ENCODE measurements around the gene STH. TPM values are rescaled to one million over a fixed set of nuclear protein-coding genes. Genes with fewer than 3 reads are reported as not detected.

STH gene
- total and polyA plus RNA-seq, 10 of the 15 experiments (the other 5 are each of a cell fraction or from before 2014, with no cell fraction given): not detected

- BruUV-seq (replicated peaks): no TSS peak
- ChIA-PET CTCF (interaction anchor here (0.8 to 2.6 kb wide), 6 partner anchors 10 to 258 kb away, joined by 3 to 13 read pairs (median 4); no protein-coding TSS in a partner anchor), RAD21 (ENCODE audit: unreplicated experiment) (interaction anchor here (1.0 to 1.9 kb wide), 2 partner anchors 183 to 186 kb away, joined by 3 to 4 read pairs; no protein-coding TSS in a partner anchor), POLR2A (interaction anchor here (0.6 to 1.1 kb wide), 2 partner anchors 117 to 177 kb away, joined by 3 read pairs; no protein-coding TSS in a partner anchor), SMC1A (ENCODE audit: uncharacterized antibody, unreplicated experiment) (interaction anchor here (1.2 to 1.8 kb wide), 3 partner anchors 10 to 159 kb away, joined by 3 to 9 read pairs (median 3); no protein-coding TSS in a partner anchor)
- DNase-seq (ENCODE audit: low read depth, low spot score) (no peak), FAIRE-seq (no peak), ATAC-seq (no peak)
- WGBS (ENCODE audit: insufficient coverage, insufficient replicate concordance, low lambda C conversion rate, missing lambda C conversion rate): 68% methylated on average over 3 of the region's 3 CpGs
- TF ChIP-seq TCF7 (IDR thresholded peaks at IDR 0.05; ENCODE audit: borderline replicate concordance) (no peak), MEF2A (IDR thresholded peaks at IDR 0.05; ENCODE audit: insufficient read depth, low read depth, low read length) (no peak), WRNIP1 (IDR thresholded peaks at IDR 0.05; ENCODE audit: borderline replicate concordance, low read depth, low read length) (no peak)
- H3K79me2 ChIP-seq (ENCODE audit: control insufficient read depth, insufficient read depth, low read length): no peaks in the 10 kb centered on the region
- in situ Hi-C loops (cut with MboI): no loop called here
- intact Hi-C loops (cut with micrococcal nuclease; ENCODE audit: unreplicated experiment): no loop called here
- H3K4me3 ChIP-seq: no peak overlapping the region
- no peaks in the 10 kb centered on the region for H3K9me3 ChIP-seq (replicated peaks; ENCODE audit: control insufficient read depth, insufficient read depth, low read length)
- peaks cover 17 to 23% of the 10 kb centered on the region in 2 experiments; a peak in 3 of 4 replicates for H3K36me3 ChIP-seq (ENCODE audit: control insufficient read depth in 2 of 2, insufficient read depth in 2 of 2, low read length in 1 of 2)
- H3K9ac ChIP-seq (ENCODE audit: control insufficient read depth, insufficient read depth, low read length): no peak overlapping the region
- no peaks in the 10 kb centered on the region for H4K20me1 ChIP-seq (ENCODE audit: control insufficient read depth, insufficient read depth)
- peaks cover 11% of the 10 kb centered on the region for H3K4me1 ChIP-seq (ENCODE audit: control insufficient read depth, insufficient read depth, low read length)
- no peaks in the 10 kb centered on the region for H3K27me3 ChIP-seq (replicated peaks in 1 of 2; ENCODE audit: control insufficient read depth in 2 of 2, insufficient read depth in 2 of 2, low read length in 1 of 2)
- H3K4me2 ChIP-seq (ENCODE audit: control insufficient read depth, insufficient read depth): no peak overlapping the region
- H3K27ac ChIP-seq (ENCODE audit: control insufficient read depth, insufficient read depth): no peak overlapping the region
- H2AFZ ChIP-seq (ENCODE audit: control insufficient read depth, low read depth, low read length): no peak overlapping the region
Observed at GRCh38 chr17:46028374-46028773, 29.3 kb downstream of the STH start.

DNA sequence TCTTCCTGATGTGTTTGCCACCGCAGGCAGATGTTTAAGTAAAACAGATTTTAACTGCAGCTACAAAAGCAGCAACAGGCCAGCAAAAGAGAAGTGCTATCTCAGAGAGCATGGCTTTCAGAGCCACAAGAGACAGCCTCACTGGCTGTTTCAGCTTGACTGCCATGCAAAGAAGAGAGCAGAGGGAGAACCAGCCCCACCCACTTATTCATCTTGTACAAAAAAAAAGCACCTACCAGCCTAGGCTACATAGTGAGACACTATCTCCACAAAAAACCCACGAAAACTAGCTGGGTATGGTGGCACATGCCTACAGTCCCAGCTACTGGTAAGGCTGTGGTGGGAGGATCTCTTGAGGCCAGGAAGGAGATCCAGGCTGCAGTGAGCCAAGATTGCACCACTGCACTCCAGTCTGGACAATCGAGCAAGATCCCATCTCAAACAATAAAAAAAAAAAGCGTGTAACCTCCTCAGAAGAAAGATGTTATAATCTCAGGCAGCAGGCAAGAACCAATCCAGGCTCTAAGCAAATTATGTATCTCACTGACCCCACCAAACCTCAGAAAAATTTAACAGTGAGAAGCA, 30.0 kb downstream of the STH start:
- Histone ChIP-seq H3K9me3 (replicated peaks; ENCODE audit: control insufficient read depth, insufficient read depth, low read length) (no peaks in the 10 kb centered on the region), H3K4me2 (ENCODE audit: control insufficient read depth, insufficient read depth) (no peak overlapping the region), H3K36me3 (ENCODE audit: control insufficient read depth in 2 of 2, insufficient read depth in 2 of 2, low read length in 1 of 2) (peaks cover 22 to 30% of the 10 kb centered on the region in 2 experiments), H4K20me1 (ENCODE audit: control insufficient read depth, insufficient read depth) (no peaks in the 10 kb centered on the region), H3K27me3 (replicated peaks in 1 of 2; ENCODE audit: control insufficient read depth in 2 of 2, insufficient read depth in 2 of 2, low read length in 1 of 2) (no peaks in the 10 kb centered on the region), H3K4me1 (ENCODE audit: control insufficient read depth, insufficient read depth, low read length) (peaks cover 11% of the 10 kb centered on the region), H3K9ac (ENCODE audit: control insufficient read depth, insufficient read depth, low read length) (no peak overlapping the region), H3K4me3 (no peak overlapping the region), H3K27ac (ENCODE audit: control insufficient read depth, insufficient read depth) (no peak overlapping the region), H3K79me2 (ENCODE audit: control insufficient read depth, insufficient read depth, low read length) (no peaks in the 10 kb centered on the region), H2AFZ (ENCODE audit: control insufficient read depth, low read depth, low read length) (no peak overlapping the region)
- RAD21 ChIA-PET (ENCODE audit: unreplicated experiment): interaction anchor here (0.7 kb wide), 1 partner anchor 117 kb away, joined by 4 read pairs; no protein-coding TSS in a partner anchor
- SMC1A ChIA-PET (ENCODE audit: uncharacterized antibody, unreplicated experiment): interaction anchor here (1.2 to 1.8 kb wide), 3 partner anchors 11 to 158 kb away, joined by 3 to 9 read pairs (median 6); no protein-coding TSS in a partner anchor
- ATAC-seq (peak; percentile 48; the same call in 2 of the 3 replicates), DNase-seq (ENCODE audit: low read depth, low spot score) (no peak), FAIRE-seq (no peak)
- in situ Hi-C loops (cut with MboI): no loop called here
- CTCF ChIA-PET: interaction anchor here (0.7 to 2.6 kb wide), 8 partner anchors 10 to 258 kb away, joined by 3 to 13 read pairs (median 4); no protein-coding TSS in a partner anchor
- BruUV-seq (replicated peaks): no TSS peak
- WGBS (ENCODE audit: insufficient coverage, insufficient replicate concordance, low lambda C conversion rate, missing lambda C conversion rate): 26% methylated on average over 4 of the region's 4 CpGs
- no peak for TF ChIP-seq NR2C2 (IDR thresholded peaks at IDR 0.05; ENCODE audit: borderline replicate concordance, control insufficient read depth, insufficient read length, low read depth)
- no peak for TF ChIP-seq HDAC2 (IDR thresholded peaks at IDR 0.05)
- peak; percentile 39; the same call in 1 of the 2 replicates for TF ChIP-seq PKNOX1 (IDR thresholded peaks at IDR 0.05)
- intact Hi-C loops (cut with micrococcal nuclease; ENCODE audit: unreplicated experiment): no loop called here
- POLR2A ChIA-PET: no interaction called here

All from GM12878 (cell line).